K562 (cell line): ENCODE measurements around the gene RXFP3.

ENCODE experiments used
- GTF2F1 ChIP-seq: IDR thresholded peaks from 2 replicates; pipeline ENCODE4 v1.6.1; 2011; ENCODE audit warnings: low read depth, low read length, improper control_type of control experiment
- KDM1A ChIP-seq, 2 experiments: fragments of 450-650 bp; IDR thresholded peaks; 2 replicates each; pipeline ENCODE4 v1.6.1; 2016; ENCODE audit warnings: mild to moderate bottlenecking in 2 of 2
- SPI1 ChIP-seq: IDR thresholded peaks from 2 replicates; pipeline ENCODE4 v1.6.1; 2011; ENCODE audit warnings: low read depth, low read length, control low read depth, borderline replicate concordance
- TCF7 ChIP-seq: sonication (generic); IDR thresholded peaks from 2 replicates; pipeline ENCODE4 v1.6.1; 2016; ENCODE audit warnings: antibody characterized with exemption, borderline replicate concordance
- ZBTB1 ChIP-seq: sonication (generic); formaldehyde crosslinking; IDR thresholded peaks from 2 replicates; pipeline ENCODE4 v1.8.1; 2023; ENCODE audit warnings: missing genetic modification reagents, low read depth, mild to moderate bottlenecking, borderline replicate concordance
- TF ChIP-seq, protein P1 (sequence below), 3 experiments: IDR thresholded peaks in 2 of 3; conservative IDR thresholded peaks in 1 of 3; 2 replicates each; pipeline ENCODE4 v1.5.1; 2011 to 2012; ENCODE audit warnings: low read length in 3 of 3, mild to moderate bottlenecking in 3 of 3, control low read depth in 2 of 3, improper control_type of control experiment in 1 of 3, inconsistent platforms in 1 of 3, low read depth in 1 of 3, mixed read lengths in 1 of 3, moderate library complexity in 1 of 3; ENCODE audit not compliant: insufficient read depth in 2 of 3
- TF ChIP-seq, protein P2 (sequence below): fragments of 450-650 bp; formaldehyde crosslinking; IDR thresholded peaks from 2 replicates; pipeline ENCODE4 v1.4.0; 2020; ENCODE audit warnings: mild to moderate bottlenecking, moderate library complexity
- TF ChIP-seq, protein P3 (sequence below): sonication (generic); formaldehyde crosslinking; IDR thresholded peaks from 2 replicates; pipeline ENCODE4 v1.8.0; 2022; ENCODE audit warnings: mild to moderate bottlenecking, low read depth, missing genetic modification reagents
- TF ChIP-seq, protein P4 (sequence below), 2 experiments: fragments of 450-650 bp in 1 of 2; sonication (generic) in 1 of 2; formaldehyde crosslinking in 1 of 2; IDR thresholded peaks; 2 replicates each; pipeline versions ENCODE4 v1.7.1 to v1.9.0; 2016 to 2022; ENCODE audit warnings: inconsistent platforms in 1 of 2, mild to moderate bottlenecking in 1 of 2, missing genetic modification reagents in 1 of 2
- TF ChIP-seq, protein P5 (sequence below): IDR thresholded peaks from 3 replicates; pipeline ENCODE4 v1.6.1; 2011; ENCODE audit warnings: borderline replicate concordance, mild to moderate bottlenecking, moderate library complexity; ENCODE audit not compliant: insufficient read length; ENCODE audit errors: extremely low read depth

DNA sequence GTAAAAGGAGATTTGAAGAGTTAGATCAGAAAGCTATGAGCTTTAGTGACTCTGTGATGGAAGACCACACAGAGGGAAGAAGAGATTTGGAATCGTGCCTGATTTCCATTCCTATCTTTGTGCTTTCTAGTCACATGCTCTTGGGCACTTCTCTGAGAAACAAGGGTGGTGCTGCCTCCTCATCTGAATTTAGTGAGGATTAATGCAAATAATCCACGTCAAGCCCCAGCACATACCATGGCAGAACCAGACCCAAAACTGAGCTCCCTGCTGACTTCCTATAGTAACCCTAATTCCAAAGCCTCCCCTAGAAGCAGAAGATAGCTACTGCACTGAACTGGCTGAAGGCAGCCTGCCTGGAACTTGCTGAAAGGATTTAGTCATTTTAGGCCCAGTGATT is 30.6 kb downstream of the RXFP3 start:
- TF ChIP-seq, protein P1, sequence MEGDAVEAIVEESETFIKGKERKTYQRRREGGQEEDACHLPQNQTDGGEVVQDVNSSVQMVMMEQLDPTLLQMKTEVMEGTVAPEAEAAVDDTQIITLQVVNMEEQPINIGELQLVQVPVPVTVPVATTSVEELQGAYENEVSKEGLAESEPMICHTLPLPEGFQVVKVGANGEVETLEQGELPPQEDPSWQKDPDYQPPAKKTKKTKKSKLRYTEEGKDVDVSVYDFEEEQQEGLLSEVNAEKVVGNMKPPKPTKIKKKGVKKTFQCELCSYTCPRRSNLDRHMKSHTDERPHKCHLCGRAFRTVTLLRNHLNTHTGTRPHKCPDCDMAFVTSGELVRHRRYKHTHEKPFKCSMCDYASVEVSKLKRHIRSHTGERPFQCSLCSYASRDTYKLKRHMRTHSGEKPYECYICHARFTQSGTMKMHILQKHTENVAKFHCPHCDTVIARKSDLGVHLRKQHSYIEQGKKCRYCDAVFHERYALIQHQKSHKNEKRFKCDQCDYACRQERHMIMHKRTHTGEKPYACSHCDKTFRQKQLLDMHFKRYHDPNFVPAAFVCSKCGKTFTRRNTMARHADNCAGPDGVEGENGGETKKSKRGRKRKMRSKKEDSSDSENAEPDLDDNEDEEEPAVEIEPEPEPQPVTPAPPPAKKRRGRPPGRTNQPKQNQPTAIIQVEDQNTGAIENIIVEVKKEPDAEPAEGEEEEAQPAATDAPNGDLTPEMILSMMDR (IDR thresholded peaks at IDR 0.05 in 2 of 3, conservative IDR thresholded peaks at IDR 0.05 in 1 of 3; ENCODE audit: insufficient read depth in 2 of 3, low read depth in 1 of 3, low read length in 3 of 3): no peak
- TF ChIP-seq, protein P2, sequence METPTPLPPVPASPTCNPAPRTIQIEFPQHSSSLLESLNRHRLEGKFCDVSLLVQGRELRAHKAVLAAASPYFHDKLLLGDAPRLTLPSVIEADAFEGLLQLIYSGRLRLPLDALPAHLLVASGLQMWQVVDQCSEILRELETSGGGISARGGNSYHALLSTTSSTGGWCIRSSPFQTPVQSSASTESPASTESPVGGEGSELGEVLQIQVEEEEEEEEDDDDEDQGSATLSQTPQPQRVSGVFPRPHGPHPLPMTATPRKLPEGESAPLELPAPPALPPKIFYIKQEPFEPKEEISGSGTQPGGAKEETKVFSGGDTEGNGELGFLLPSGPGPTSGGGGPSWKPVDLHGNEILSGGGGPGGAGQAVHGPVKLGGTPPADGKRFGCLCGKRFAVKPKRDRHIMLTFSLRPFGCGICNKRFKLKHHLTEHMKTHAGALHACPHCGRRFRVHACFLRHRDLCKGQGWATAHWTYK (CRISPR knock-in tag): no peak
- TF ChIP-seq TCF7 (no peak), ZBTB1 (CRISPR knock-in tag) (no peak), SPI1 (no peak), GTF2F1 (no peak), KDM1A (IDR thresholded peaks at IDR 0.05) (no peak)
- TF ChIP-seq, protein P3, sequence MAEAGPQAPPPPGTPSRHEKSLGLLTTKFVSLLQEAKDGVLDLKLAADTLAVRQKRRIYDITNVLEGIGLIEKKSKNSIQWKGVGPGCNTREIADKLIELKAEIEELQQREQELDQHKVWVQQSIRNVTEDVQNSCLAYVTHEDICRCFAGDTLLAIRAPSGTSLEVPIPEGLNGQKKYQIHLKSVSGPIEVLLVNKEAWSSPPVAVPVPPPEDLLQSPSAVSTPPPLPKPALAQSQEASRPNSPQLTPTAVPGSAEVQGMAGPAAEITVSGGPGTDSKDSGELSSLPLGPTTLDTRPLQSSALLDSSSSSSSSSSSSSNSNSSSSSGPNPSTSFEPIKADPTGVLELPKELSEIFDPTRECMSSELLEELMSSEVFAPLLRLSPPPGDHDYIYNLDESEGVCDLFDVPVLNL: no peak
- TF ChIP-seq, protein P4, sequence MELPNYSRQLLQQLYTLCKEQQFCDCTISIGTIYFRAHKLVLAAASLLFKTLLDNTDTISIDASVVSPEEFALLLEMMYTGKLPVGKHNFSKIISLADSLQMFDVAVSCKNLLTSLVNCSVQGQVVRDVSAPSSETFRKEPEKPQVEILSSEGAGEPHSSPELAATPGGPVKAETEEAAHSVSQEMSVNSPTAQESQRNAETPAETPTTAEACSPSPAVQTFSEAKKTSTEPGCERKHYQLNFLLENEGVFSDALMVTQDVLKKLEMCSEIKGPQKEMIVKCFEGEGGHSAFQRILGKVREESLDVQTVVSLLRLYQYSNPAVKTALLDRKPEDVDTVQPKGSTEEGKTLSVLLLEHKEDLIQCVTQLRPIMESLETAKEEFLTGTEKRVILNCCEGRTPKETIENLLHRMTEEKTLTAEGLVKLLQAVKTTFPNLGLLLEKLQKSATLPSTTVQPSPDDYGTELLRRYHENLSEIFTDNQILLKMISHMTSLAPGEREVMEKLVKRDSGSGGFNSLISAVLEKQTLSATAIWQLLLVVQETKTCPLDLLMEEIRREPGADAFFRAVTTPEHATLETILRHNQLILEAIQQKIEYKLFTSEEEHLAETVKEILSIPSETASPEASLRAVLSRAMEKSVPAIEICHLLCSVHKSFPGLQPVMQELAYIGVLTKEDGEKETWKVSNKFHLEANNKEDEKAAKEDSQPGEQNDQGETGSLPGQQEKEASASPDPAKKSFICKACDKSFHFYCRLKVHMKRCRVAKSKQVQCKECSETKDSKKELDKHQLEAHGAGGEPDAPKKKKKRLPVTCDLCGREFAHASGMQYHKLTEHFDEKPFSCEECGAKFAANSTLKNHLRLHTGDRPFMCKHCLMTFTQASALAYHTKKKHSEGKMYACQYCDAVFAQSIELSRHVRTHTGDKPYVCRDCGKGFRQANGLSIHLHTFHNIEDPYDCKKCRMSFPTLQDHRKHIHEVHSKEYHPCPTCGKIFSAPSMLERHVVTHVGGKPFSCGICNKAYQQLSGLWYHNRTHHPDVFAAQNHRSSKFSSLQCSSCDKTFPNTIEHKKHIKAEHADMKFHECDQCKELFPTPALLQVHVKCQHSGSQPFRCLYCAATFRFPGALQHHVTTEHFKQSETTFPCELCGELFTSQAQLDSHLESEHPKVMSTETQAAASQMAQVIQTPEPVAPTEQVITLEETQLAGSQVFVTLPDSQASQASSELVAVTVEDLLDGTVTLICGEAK (IDR thresholded peaks at IDR 0.05): no peak
- TF ChIP-seq, protein P4 (CRISPR knock-in tag; IDR thresholded peaks at IDR 0.05): no peak
- TF ChIP-seq, protein P5, sequence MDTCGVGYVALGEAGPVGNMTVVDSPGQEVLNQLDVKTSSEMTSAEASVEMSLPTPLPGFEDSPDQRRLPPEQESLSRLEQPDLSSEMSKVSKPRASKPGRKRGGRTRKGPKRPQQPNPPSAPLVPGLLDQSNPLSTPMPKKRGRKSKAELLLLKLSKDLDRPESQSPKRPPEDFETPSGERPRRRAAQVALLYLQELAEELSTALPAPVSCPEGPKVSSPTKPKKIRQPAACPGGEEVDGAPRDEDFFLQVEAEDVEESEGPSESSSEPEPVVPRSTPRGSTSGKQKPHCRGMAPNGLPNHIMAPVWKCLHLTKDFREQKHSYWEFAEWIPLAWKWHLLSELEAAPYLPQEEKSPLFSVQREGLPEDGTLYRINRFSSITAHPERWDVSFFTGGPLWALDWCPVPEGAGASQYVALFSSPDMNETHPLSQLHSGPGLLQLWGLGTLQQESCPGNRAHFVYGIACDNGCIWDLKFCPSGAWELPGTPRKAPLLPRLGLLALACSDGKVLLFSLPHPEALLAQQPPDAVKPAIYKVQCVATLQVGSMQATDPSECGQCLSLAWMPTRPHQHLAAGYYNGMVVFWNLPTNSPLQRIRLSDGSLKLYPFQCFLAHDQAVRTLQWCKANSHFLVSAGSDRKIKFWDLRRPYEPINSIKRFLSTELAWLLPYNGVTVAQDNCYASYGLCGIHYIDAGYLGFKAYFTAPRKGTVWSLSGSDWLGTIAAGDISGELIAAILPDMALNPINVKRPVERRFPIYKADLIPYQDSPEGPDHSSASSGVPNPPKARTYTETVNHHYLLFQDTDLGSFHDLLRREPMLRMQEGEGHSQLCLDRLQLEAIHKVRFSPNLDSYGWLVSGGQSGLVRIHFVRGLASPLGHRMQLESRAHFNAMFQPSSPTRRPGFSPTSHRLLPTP: no peak
